Measurements from ENCODE around the gene DIO3.

Gene DIO3

GRCh38 chr14:101559624-101560533 lies 1.4 kb upstream of the DIO3 start:
- Histone ChIP-seq H3K4me1 (ENCODE audit: low read depth, poor library complexity, severe bottlenecking) (no peaks in the 10 kb centered on the region), H3K4me3 (IDR thresholded peaks at IDR 0.05; ENCODE audit: insufficient read depth, low read depth, low read length) (no peak overlapping the region), H3K27me3 (ENCODE audit: insufficient read depth, low read depth) (no peaks in the 10 kb centered on the region), H3K79me2 (ENCODE audit: insufficient read depth, low read depth) (no peaks in the 10 kb centered on the region), H3K36me3 (ENCODE audit: insufficient read depth) (no peaks in the 10 kb centered on the region), H2AFZ (ENCODE audit: low read depth) (no peak overlapping the region), H3K9ac (no peak overlapping the region), H4K20me1 (ENCODE audit: insufficient read depth) (no peaks in the 10 kb centered on the region), H3K4me2 (no peak overlapping the region), H3K27ac (no peak overlapping the region)
- no peak for TF ChIP-seq CTCF (conservative IDR thresholded peaks at IDR 0.05; ENCODE audit: low read depth, low read length)

GRCh38 chr14:101560534-101561113 lies 671 bp upstream of the DIO3 start:
- Histone ChIP-seq H3K4me2 (no peak overlapping the region), H3K4me1 (ENCODE audit: low read depth, poor library complexity, severe bottlenecking) (no peaks in the 10 kb centered on the region), H3K27ac (no peak overlapping the region), H4K20me1 (ENCODE audit: insufficient read depth) (no peaks in the 10 kb centered on the region), H3K79me2 (ENCODE audit: insufficient read depth, low read depth) (no peaks in the 10 kb centered on the region), H3K27me3 (ENCODE audit: insufficient read depth, low read depth) (peaks cover 7% of the 10 kb centered on the region; the same call in 1 of the 2 replicates), H3K4me3 (IDR thresholded peaks at IDR 0.05; ENCODE audit: insufficient read depth, low read depth, low read length) (no peak overlapping the region), H3K36me3 (ENCODE audit: insufficient read depth) (no peaks in the 10 kb centered on the region), H2AFZ (ENCODE audit: low read depth) (no peak overlapping the region), H3K9ac (no peak overlapping the region)
- TF ChIP-seq CTCF (conservative IDR thresholded peaks at IDR 0.05; ENCODE audit: low read depth, low read length), result no peak

GRCh38 chr14:101561897-101562490 lies 699 bp downstream of the DIO3 start:
- no peak overlapping the region for H3K27ac ChIP-seq
- H3K79me2 ChIP-seq (ENCODE audit: insufficient read depth, low read depth), result no peaks in the 10 kb centered on the region
- no peaks in the 10 kb centered on the region for H3K4me1 ChIP-seq (ENCODE audit: low read depth, poor library complexity, severe bottlenecking)
- no peak for TF ChIP-seq CTCF (conservative IDR thresholded peaks at IDR 0.05; ENCODE audit: low read depth, low read length)
- H3K36me3 ChIP-seq (ENCODE audit: insufficient read depth), result no peaks in the 10 kb centered on the region
- peaks cover 10% of the 10 kb centered on the region; the same call in 1 of the 2 replicates for H3K27me3 ChIP-seq (ENCODE audit: insufficient read depth, low read depth)
- H3K4me3 ChIP-seq (IDR thresholded peaks at IDR 0.05; ENCODE audit: insufficient read depth, low read depth, low read length), result no peak overlapping the region
- no peak overlapping the region for H3K9ac ChIP-seq
- H2AFZ ChIP-seq (ENCODE audit: low read depth), result no peak overlapping the region
- H3K4me2 ChIP-seq, result no peak overlapping the region
- H4K20me1 ChIP-seq (ENCODE audit: insufficient read depth), result no peaks in the 10 kb centered on the region

GRCh38 chr14:101562659-101563351 lies 1.5 kb downstream of the DIO3 start:
- H3K4me2 ChIP-seq, result no peak overlapping the region
- no peaks in the 10 kb centered on the region for H3K36me3 ChIP-seq (ENCODE audit: insufficient read depth)
- no peak for TF ChIP-seq CTCF (conservative IDR thresholded peaks at IDR 0.05; ENCODE audit: low read depth, low read length)
- H3K9ac ChIP-seq, result no peak overlapping the region
- H3K27ac ChIP-seq, result no peak overlapping the region
- H4K20me1 ChIP-seq (ENCODE audit: insufficient read depth), result no peaks in the 10 kb centered on the region
- no peak overlapping the region for H3K4me3 ChIP-seq (IDR thresholded peaks at IDR 0.05; ENCODE audit: insufficient read depth, low read depth, low read length)
- H3K79me2 ChIP-seq (ENCODE audit: insufficient read depth, low read depth), result no peaks in the 10 kb centered on the region
- H3K27me3 ChIP-seq (ENCODE audit: insufficient read depth, low read depth), result peaks cover 16% of the 10 kb centered on the region; the same call in 1 of the 2 replicates
- H3K4me1 ChIP-seq (ENCODE audit: low read depth, poor library complexity, severe bottlenecking), result no peaks in the 10 kb centered on the region
- no peak overlapping the region for H2AFZ ChIP-seq (ENCODE audit: low read depth)

Data from KMS-11 (cell line).